ENCODE measurements around the gene RESP18.

GRCh38 chr2:219296631-219297391, 35.7 kb downstream of the RESP18 start:
- no peak for TF ChIP-seq NRF1 (IDR thresholded peaks at IDR 0.05; ENCODE audit: low read depth, low read length)
- TF ChIP-seq, protein P1, sequence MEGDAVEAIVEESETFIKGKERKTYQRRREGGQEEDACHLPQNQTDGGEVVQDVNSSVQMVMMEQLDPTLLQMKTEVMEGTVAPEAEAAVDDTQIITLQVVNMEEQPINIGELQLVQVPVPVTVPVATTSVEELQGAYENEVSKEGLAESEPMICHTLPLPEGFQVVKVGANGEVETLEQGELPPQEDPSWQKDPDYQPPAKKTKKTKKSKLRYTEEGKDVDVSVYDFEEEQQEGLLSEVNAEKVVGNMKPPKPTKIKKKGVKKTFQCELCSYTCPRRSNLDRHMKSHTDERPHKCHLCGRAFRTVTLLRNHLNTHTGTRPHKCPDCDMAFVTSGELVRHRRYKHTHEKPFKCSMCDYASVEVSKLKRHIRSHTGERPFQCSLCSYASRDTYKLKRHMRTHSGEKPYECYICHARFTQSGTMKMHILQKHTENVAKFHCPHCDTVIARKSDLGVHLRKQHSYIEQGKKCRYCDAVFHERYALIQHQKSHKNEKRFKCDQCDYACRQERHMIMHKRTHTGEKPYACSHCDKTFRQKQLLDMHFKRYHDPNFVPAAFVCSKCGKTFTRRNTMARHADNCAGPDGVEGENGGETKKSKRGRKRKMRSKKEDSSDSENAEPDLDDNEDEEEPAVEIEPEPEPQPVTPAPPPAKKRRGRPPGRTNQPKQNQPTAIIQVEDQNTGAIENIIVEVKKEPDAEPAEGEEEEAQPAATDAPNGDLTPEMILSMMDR (IDR thresholded peaks at IDR 0.05) = no peak
- no peak for TF ChIP-seq TAF1 (IDR thresholded peaks at IDR 0.05; ENCODE audit: borderline replicate concordance, low read depth, low read length)
- TF ChIP-seq, protein P2, sequence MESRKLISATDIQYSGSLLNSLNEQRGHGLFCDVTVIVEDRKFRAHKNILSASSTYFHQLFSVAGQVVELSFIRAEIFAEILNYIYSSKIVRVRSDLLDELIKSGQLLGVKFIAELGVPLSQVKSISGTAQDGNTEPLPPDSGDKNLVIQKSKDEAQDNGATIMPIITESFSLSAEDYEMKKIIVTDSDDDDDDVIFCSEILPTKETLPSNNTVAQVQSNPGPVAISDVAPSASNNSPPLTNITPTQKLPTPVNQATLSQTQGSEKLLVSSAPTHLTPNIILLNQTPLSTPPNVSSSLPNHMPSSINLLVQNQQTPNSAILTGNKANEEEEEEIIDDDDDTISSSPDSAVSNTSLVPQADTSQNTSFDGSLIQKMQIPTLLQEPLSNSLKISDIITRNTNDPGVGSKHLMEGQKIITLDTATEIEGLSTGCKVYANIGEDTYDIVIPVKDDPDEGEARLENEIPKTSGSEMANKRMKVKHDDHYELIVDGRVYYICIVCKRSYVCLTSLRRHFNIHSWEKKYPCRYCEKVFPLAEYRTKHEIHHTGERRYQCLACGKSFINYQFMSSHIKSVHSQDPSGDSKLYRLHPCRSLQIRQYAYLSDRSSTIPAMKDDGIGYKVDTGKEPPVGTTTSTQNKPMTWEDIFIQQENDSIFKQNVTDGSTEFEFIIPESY (IDR thresholded peaks at IDR 0.05; ENCODE audit: borderline replicate concordance, low read depth) = no peak

Measured in SK-N-SH (cell line).